HG03280 (cell line): ENCODE results near the gene XRCC3.

Experiments
- ATAC-seq: cut with Tn5 transposase; IDR thresholded peaks from one replicate; pipeline ENCODE4 v1.9.1; 2021; ENCODE audit warnings: mild to moderate bottlenecking, moderate library complexity; ENCODE audit not compliant: unreplicated experiment

Gene XRCC3

GRCh38 chr14:103738701-103739451 lies 23.6 kb upstream of the XRCC3 start:
- ATAC-seq, result no peak

GRCh38 chr14:103738166-103738565 lies 22.9 kb upstream of the XRCC3 start:
- no peak for ATAC-seq

- ATAC-seq, result no peak
Measured at GRCh38 chr14:103737432-103738045, 22.3 kb upstream of the XRCC3 start.

- no peak for ATAC-seq
Measured at GRCh38 chr14:103736546-103737431, 21.5 kb upstream of the XRCC3 start.

- no peak for ATAC-seq
Measured at GRCh38 chr14:103735815-103736545, 20.7 kb upstream of the XRCC3 start.

- no peak for ATAC-seq
Measured at GRCh38 chr14:103735439-103735814, 20.2 kb upstream of the XRCC3 start.

GRCh38 chr14:103735022-103735421 lies 19.8 kb upstream of the XRCC3 start:
- ATAC-seq, result no peak

GRCh38 chr14:103734081-103734888 lies 19.0 kb upstream of the XRCC3 start:
- no peak for ATAC-seq

- no peak for ATAC-seq
Measured at GRCh38 chr14:103733651-103734050, 18.4 kb upstream of the XRCC3 start.

- ATAC-seq, result no peak
Measured at GRCh38 chr14:103732868-103733620, 17.8 kb upstream of the XRCC3 start.

- ATAC-seq, result no peak
Measured at GRCh38 chr14:103731916-103732867, 16.9 kb upstream of the XRCC3 start.

- ATAC-seq, result no peak
Measured at GRCh38 chr14:103731481-103731880, 16.2 kb upstream of the XRCC3 start.

- no peak for ATAC-seq
Measured at GRCh38 chr14:103730490-103731035, 15.3 kb upstream of the XRCC3 start.

GRCh38 chr14:103729496-103730448 lies 14.5 kb upstream of the XRCC3 start:
- no peak for ATAC-seq

GRCh38 chr14:103728721-103729120 lies 13.5 kb upstream of the XRCC3 start:
- no peak for ATAC-seq

- no peak for ATAC-seq
Measured at GRCh38 chr14:103728141-103728540, 12.9 kb upstream of the XRCC3 start.
